Measurements from ENCODE around the gene RPS2.
A peak's percentile ranks its signal among the peaks of the same experiment; 100 is the strongest.

RPS2 gene

DNA sequence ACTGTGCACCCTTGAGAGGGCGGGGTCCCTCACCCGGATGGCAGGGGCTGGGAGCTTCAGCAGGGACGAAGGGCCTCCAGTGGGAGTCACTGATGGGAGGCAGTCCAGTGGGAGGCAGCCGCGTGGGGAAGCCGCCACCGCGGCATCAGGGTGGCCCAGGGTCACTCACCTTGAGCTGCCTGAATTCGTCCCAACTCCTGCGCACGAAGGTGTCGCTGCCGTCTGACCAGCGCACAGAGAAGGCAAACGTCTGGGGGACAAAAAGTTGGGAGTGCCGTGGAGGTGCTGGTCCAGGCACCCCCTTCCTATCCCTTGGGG lies 16.1 kb upstream of the RPS2 start:
- DNase-seq = no peak

- DNase-seq = no peak
These were observed 15.6 kb upstream of the RPS2 start for GRCh38 chr16:1980030-1980769.

- peak; percentile 48 for DNase-seq
These were observed 14.8 kb upstream of the RPS2 start for GRCh38 chr16:1979271-1980029.

DNA sequence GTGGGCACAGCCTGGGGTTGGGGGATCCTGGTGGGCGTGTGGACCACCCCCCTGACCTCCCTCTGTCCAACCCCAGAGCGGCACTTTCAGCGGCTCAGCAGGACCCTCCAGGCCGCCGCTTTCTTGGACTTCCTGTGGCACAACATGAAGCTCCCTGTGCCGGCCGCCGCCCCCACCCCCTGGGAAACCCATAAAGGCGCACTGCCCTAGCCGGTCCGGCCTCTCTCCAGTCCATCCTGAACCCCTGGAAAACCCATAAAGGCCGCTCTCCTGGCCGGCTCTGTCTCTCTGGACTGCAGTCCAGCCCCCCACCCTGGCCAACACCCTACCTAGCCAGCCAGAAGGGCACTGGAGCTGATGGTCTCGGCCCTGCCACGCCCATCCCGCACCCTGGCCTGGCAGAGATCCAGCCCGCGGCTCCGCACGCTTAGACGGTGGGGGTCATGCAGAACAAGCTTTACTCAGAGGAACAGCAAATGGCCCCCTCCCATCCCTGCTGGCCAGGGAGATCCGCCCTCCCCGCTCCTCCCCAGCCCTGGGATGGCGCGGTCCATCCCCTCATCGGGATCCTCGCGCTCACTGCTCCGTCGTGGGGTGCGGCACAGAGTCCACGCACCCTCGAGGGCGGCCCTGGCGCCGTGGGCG lies 14.0 kb upstream of the RPS2 start:
- DNase-seq = no peak

GRCh38 chr16:1977875-1978268 lies 13.2 kb upstream of the RPS2 start:
- DNase-seq = no peak

DNA sequence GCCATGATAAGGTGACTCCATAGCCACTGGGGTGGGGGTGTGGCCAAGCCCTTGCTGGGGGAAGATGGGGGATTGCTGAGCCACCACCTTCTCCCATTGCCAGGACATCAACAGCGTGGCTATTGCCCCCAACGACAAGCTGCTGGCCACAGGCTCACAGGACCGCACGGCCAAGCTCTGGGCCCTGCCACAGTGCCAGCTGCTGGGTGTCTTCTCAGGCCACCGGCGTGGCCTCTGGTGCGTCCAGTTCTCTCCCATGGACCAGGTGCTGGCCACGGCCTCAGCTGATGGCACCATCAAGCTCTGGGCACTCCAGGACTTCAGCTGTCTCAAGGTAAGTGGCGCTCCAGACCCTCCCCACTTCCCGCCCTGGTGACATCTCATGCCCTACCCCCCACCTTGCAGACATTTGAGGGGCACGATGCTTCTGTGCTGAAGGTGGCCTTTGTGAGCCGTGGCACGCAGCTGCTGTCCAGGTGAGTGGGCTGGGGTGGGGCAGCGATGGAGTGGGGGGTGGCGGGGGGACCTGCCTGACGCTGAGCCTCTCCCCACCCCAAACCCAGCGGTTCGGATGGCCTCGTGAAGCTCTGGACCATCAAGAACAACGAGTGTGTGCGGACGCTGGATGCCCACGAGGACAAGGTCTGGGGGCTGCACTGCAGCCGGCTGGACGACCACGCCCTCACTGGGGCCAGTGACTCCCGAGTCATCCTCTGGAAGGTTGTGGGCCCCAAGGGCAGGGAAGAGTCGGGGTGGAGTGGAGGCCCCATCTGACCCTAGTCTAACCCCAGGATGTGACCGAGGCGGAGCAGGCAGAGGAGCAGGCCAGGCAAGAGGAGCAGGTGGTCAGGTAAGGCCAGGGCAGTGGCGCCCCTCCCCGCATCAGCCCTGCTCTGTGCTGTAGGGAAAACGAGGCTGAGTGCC lies 12.6 kb upstream of the RPS2 start:
- DNase-seq = no peak

GRCh38 chr16:1976216-1976520 lies 11.5 kb upstream of the RPS2 start:
- DNase-seq = no peak

GRCh38 chr16:1975432-1976215 lies 11.0 kb upstream of the RPS2 start:
- no peak for DNase-seq

DNA sequence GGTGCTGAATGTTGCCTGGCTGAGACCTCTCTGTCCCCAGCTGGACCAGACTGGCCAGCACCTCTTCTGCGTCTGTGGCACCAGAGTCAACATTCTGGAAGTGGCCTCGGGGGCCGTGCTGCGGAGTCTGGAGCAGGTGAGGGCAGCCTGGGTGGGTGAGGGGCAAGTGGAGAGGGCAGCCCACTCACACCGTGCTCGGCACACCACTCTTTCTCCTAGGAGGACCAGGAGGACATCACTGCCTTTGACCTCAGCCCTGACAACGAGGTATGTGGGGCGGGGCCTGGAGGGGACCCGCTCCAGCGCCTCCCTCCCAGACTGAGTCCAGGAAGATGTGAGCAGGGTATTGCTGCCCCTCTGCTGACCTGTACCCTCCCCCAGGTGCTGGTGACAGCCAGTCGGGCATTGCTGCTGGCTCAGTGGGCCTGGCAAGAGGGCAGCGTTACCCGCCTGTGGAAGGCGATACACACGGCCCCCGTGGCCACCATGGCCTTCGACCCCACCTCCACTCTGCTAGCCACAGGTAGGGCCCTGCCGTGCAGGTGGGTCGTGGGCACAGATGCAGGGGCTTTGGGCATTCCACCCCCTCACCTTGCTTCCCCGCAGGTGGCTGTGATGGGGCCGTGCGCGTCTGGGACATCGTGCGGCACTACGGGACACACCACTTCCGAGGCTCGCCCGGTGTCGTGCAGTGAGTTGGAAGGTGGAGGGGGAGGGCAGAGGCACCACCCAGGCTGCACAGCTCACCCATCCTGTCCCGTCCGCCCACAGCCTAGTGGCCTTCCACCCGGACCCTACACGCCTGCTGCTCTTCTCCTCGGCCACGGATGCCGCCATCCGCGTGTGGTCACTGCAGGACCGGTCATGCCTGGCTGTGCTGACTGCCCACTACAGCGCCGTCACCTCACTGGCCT lies 9.8 kb upstream of the RPS2 start:
- no peak for DNase-seq

- DNase-seq = no peak
These were observed 9.0 kb upstream of the RPS2 start for GRCh38 chr16:1973461-1974156.

DNA sequence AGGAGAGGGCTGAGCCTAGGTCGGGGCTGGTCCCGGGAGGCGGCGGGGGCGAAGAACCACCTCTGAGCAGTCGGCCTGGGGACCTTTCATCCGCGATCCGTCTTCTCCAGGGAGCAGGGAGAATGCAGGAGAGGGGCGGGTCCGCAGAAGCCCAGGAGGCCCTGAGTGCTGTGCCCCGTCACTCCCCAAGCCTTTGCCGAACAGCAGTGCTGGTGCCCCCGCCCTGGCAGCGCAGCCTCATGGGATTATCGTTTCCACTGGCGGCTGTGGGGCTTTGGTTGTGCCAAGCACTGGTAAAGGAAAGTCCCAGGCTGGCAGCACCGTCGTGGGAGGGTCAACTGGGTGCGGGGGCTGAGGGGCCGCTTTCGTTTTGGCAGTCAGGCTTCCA lies 7.9 kb upstream of the RPS2 start:
- DNase-seq = no peak

GRCh38 chr16:1971796-1972489 lies 7.3 kb upstream of the RPS2 start, which contains the start of gene TBL3:
Gene TBL3 (plus strand): TSS chr16:1972053. CDS start chr16:1972165, 112 bp downstream.
- peak; percentile 98 for DNase-seq

DNA sequence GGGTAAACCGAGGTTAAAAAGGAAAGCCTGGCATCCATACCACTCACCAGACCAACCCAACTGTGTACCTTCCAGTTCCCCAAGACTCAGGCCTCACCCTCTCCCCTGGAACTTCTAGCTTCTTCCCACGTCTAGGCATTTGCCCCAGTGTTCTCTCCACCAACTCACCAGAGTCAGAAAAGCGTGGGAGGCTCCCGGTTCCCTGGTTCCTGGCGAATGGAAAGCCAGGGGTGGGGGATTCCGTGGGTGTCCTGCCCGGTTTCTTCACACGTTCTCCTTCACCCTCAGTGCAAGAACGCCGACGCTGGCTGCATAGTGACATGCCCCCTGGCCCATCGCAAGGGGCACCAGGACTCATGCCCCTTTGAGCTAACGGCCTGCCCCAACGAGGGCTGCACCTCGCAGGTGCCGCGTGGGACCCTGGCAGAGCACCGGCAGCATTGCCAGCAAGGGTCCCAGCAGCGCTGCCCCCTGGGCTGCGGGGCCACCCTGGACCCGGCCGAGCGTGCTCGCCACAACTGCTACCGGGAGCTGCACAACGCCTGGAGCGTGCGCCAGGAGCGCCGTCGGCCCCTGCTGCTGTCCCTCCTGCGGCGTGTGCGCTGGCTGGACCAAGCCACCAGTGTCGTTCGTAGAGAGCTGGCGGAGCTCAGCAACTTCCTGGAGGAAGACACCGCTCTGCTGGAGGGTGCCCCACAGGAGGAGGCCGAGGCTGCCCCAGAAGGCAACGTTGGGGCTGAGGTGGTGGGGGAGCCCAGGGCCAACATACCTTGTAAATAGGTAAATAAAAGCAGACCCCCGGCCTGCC lies 3.7 kb upstream of the RPS2 start:
- DNase-seq = no peak

DNA sequence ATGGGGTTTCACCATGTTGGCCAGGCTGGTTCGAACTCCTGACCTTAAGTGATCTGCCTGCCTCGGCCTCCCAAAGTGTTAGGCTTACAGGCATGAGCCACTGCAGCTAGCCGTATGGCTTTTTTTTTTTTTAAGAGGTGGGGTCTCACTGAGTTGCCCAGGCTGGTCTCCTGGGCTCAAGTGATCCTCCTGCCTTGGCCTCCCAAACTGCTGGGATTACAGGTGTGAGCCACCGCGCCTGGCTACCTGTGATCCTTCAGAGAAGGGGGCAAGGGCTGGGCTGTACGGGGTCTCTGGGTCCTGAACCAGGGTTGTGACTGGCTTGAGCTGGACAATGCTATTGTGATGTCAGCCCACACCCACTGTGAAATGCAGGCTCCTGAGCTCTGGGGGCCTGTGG lies 1.8 kb upstream of the RPS2 start, which contains the start of gene RNF151:
Gene RNF151 (plus strand): TSS at position 397 of the 400 bp plus-strand sequence. CDS start 26 bp downstream, outside the sequence.
- DNase-seq = no peak

GRCh38 chr16:1965396-1966001 lies 873 bp upstream of the RPS2 start:
- no peak for DNase-seq

DNA sequence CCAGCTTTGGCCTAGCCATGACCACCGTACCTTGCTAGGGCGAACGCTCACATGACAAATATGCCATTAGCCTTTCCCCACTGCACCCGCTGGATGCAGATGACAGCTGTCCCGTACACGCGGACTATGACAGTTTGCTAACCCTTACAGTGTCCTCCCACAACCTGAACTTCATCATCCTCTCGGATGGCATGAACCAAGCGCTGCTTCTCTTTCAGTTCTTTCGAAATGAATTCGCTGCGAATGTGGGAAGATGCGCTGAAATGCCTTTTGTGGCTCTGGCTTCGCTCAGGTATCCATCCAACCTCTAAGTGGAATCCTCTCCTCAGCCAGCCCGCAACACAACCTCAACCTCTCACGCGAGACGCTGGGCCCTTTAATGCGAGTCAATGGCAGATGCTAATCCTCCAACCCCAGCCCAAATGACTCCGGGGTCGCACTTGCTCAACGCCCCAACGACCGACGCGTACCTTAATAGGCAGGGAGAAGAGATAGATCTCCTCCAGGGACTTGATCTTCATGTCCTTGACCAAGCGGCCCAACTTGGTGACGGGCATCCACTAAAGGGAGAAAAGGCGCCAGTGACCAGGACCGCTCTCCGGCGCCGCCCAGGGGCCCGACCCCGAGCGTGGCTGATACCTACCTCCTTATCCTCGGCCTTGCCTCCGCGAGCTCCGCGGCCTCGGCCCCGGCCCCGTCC lies 670 bp downstream of the RPS2 start:
- DNase-seq = peak; percentile 52
